Keratinocyte (primary cell): ENCODE measurements around the gene ECEL1.
A peak's percentile ranks its signal among the peaks of the same experiment; 100 is the strongest.
"Not testable (repeated sequence)": the region's sequence is repeated elsewhere in the genome, so short reads cannot be mapped to it uniquely, and the experiment has no call there.

ENCODE experiments used
- CTCF ChIP-seq, 3 experiments: IDR thresholded peaks in 1 of 3; conservative IDR thresholded peaks in 1 of 3; optimal IDR thresholded peaks in 1 of 3; 2 replicates in 2 of 3; 3 replicates in 1 of 3; pipeline versions ENCODE3 to v1.5.1; 2011; ENCODE audit warnings: low read length in 3 of 3, mild to moderate bottlenecking in 3 of 3, moderate library complexity in 2 of 3, control low read depth in 1 of 3, inconsistent platforms in 1 of 3; ENCODE audit not compliant: insufficient read depth in 2 of 3; ENCODE audit errors: extremely low read depth in 1 of 3
- EZH2 ChIP-seq: IDR thresholded peaks from one replicate; pipeline ENCODE4 v1.6.1; 2012; ENCODE audit warnings: inconsistent platforms, mild to moderate bottlenecking, low read length, moderate library complexity

DNA sequence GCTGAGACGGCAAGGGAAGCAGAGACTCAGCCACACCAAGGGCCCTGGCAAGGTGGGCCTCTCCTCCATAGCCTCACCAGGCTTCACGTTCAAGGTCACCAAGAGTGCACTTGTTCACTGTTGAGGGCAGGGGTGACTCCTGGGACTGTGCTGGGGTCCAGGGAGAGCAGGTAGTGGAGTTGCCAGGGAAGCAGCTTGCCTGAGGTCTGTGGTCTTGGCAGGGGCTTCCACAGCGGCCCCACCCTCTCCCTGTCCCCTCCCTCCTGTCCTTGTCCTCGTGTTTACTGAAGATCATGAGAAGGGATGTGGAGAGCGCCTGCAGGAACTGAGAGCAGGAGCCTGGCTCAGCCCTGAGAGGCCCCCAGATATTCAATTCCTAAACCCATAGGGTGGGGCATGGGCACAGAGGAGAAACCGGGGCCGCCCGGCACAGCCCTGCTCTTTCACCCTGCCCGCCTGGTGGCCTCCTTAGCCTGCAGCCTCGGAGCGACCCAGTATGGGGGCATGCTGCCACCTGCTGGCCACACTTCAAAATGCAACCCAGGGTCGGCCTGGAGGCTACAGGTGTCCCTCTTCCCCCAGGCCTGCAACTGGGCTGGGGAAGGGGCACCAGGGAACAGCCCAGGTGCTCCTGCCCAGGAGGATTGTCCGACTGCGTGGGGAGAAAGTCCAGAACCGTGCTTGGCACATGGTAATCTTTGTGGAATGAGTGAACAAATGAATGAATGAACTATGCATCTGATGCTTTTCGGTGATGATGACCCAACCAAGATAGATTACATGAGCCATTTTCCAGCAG lies 47.2 kb downstream of the ECEL1 start:
- TF ChIP-seq CTCF (optimal IDR thresholded peaks at IDR 0.05 in 1 of 3, IDR thresholded peaks at IDR 0.05 in 1 of 3, conservative IDR thresholded peaks at IDR 0.05 in 1 of 3; ENCODE audit: extremely low read depth in 1 of 3, insufficient read depth in 2 of 3, low read length in 3 of 3), result peak; percentile 74 to 95 (median 93)
- TF ChIP-seq EZH2, result not testable (repeated sequence)
